Hair follicle dermal papilla cell (primary cell): ENCODE results near the gene ELAVL1. TPM values are rescaled to one million over a fixed set of nuclear protein-coding genes. Genes with fewer than 3 reads are reported as not detected.

ENCODE experiments used
- total RNA-seq: library from RNA; depleted of rRNA; stranded (reverse); fragments of >200 nt; gene quantifications from 2 replicates; pipeline ENCODE4 v1.2.3, GENCODE V29; 2012

Gene ELAVL1
- total RNA-seq = 33.3 and 37.8 TPM in 2 replicates

DNA sequence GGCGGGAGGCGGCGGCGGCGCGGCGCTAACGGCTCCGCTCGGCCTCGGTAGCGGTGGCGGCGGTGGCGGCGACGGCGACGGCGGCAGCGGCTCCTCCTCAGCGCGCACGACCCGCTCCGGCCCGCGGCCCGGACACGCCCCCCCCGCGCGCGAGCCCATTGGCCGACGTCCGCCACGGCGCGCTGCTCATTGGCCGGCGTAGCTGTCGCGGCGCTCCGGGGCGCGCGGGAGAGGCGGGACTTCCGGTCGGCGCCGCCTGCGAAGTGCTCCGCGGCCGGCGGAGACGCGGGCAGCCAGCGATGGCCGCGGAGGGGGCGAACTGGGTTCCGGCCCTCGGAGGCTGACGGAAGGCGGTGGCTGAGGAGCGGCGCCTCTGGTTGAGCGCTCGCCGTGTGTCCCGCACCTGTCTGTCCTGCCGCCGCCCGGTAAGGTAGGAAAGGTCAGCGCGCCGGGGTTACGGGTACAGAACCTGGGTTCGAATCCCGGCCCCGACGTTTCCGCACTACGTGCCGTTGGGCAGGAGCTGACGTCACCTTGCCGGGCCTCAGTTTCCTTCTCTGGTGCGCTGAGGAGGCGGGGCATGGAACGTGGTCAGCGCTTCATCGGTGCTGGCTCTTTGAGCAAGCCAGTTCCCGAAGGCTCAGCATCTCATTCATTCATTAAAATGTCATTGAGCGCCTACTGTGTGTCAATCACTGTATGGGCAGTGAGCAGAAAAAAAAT lies at the start of gene ELAVL1:
TSS of gene ELAVL1 (minus strand) at position 108 of the 723 bp plus-strand sequence. CDS start 13,826 bp downstream, outside the sequence.

DNA sequence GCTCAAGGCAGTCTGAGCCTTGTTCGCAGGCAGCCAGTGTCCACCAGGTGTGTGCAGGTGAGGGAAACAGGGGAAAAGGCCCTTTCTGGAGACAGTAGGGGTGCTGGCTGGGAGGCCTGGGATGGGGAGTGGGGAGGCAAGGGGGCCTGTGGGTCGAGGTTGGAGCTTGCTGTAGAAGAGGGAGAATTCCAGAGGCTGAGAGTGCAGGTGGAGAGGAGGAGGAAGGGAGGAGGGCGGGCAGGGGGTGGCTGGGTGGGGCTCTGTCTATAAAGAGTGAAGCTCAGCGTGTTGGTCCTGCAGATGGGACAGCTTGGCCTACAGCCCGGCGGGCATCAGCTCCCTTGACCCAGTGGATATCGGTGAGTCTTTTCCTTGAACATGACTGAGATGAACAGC lies 47.0 kb upstream of the ELAVL1 start, which contains the start of gene CCL25:
TSS of gene CCL25 (plus strand) at position 297 of the 396 bp plus-strand sequence. CDS start 290 bp downstream, outside the sequence.

DNA sequence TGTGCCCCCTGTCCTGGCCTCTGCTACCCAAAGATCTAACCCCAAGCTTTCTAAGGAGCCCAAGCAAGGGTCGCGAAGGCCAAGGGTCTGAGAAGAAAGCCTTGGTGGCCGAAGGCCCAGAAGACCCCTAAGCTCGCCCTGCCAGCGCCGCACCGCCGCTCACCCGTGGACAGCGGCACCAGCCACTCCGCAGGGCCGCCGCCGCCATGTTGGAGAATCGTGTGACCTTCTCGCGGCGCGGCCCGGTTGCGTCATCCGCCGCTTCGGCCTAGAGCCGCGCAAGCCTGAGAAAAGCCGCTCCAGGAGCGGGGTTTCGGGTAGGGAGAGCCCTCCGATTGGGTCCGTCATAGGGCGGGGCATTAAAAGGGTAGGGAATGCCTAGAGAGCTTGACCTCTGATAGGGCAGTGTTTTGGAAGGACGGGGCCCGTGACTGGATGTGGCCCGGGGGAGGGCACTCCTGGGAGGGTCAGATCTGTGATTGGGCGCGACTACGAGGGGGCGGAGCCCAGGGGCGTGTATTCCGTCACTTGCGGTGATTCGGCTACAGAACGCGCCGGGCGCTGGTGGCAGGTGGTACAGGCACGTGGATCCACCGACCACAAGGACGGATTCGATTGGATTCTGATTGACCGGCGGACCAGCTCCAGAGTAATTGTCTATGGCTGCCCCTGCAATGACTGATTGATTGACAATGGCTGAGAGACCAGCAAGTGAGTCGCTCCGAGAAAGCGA lies 61.8 kb downstream of the ELAVL1 start, which contains the start of gene TIMM44:
TSS of gene TIMM44 (minus strand) at position 223 of the 733 bp plus-strand sequence. CDS start at position 208, 15 bp downstream.

DNA sequence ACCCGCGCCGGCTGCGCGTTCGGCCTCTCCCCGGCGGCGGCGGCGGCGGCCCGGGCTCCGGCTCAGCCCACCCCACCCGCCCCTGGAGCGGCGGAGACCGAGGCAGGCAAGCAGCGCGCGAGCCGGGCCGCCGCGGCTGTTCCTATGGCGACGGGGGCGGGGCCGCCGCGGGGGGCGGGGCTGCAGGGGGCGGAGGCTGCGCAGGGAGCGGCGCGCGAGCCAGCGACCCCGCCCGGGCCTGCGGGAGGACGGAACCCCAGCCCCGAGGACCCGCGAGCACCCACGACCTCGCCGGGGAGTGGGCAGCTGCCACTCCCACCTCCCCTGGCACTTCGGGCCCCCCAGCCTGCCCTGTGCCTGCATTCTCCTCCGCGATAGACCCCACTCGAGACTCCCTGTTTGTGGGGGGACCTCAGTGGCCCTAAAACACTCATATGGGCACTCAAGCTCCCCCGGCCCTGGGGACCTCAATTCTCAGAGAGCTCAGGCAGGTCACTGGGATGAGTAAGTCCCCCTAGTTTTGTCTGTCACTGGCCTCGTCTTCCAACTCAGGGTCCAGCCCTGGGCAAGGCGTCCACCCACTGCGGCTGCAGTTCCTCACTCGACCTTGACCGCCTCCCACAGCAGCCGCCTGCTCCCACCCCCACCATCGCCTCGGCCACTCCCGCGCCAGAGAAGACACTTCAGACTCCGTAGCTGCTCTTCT lies 79.3 kb downstream of the ELAVL1 start, which contains the start of gene CTXN1:
TSS of gene CTXN1 (minus strand) at position 115 of the 706 bp plus-strand sequence. CDS start 597 bp downstream, outside the sequence.

DNA sequence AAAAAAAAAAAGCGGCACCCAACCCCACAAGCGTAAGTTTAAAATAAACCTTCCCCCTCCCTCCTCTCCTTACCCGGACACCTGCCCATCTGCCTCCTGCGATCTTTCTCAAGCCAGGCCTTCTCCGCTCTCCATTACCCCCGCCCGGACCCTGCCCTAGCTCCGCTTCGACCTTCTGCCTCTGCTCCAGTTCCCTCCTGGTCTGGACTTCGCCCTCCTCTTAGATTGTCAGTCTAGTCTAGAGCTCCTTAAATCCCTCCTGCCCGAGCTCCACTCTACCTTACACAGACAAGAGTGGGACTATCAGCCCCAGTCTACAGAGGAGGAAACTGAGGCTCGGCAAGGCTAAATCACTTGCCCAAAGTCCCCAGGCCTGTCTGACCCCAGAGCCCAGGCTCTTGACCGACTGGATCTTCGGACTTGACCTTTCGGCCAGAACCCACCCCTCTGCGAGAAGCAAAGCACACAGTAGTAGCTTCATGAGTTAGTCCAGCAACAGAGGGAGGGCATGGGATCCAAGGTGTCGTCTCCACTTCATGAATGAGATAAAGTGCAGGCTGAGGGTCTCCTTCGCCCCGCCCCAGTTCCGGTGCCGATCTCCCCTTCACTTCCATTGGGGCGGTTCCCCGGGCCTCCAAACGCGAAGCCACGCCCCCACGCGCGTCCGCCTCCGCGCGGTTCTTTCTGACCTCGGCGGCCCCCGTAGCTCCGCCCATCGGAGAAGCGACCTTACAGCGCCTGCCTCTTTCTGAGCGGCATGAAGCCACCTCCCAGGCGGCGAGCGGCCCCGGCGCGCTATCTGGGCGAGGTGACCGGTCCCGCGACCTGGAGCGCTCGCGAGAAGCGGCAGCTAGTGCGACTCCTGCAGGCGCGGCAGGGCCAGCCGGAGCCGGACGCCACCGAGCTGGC lies 85.6 kb downstream of the ELAVL1 start, which contains the start of gene SNAPC2:
TSS of gene SNAPC2 (plus strand) at position 729 of the 909 bp plus-strand sequence. CDS start at position 758, 29 bp downstream.

DNA sequence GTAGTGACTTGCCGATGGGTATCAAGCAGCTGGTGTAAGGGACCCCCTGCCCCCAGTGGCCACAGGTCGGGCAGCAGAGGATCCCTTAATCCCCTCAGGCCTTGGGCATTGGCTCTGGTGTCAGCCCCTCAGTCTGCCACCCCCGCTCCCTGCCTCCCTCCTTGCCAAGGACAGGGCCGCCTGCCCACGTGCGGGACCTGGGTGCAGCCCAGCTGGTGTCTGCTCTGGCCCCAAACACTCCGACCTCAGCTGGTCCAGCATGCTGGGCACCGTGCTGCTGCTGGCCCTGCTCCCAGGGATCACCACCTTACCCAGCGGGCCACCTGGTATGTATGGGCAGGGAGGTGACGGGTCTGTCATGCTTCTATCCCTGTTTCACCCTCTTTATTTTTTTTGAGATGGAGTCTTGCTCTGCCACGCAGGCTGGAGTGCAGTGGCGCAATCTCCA lies 90.8 kb downstream of the ELAVL1 start, which contains the start of gene TGFBR3L:
TSS of gene TGFBR3L (plus strand) at position 233 of the 448 bp plus-strand sequence.

Other genes with a start within 250 kb of the ELAVL1 start
- gene CLEC4M, start 242.4 kb downstream of the ELAVL1 start, total RNA-seq = not detected in 2 replicates
- 21.9 and 22.9 TPM in 2 replicates for gene EVI5L, start 175.4 kb downstream of the ELAVL1 start, total RNA-seq
- gene PRR36, start 131.3 kb downstream of the ELAVL1 start, total RNA-seq = not detected in 2 replicates
- gene LRRC8E, start 117.1 kb downstream of the ELAVL1 start, total RNA-seq = 13.7 and 13.8 TPM in 2 replicates
- gene MAP2K7, start 101.8 kb downstream of the ELAVL1 start, total RNA-seq = 15.9 and 19.5 TPM in 2 replicates
- 0.32 and 0.73 TPM in 2 replicates for gene TGFBR3L, start 90.8 kb downstream of the ELAVL1 start, total RNA-seq
- gene SNAPC2, start 85.3 kb downstream of the ELAVL1 start, total RNA-seq = 17.8 and 19.8 TPM in 2 replicates
- gene CTXN1, start 79.5 kb downstream of the ELAVL1 start, total RNA-seq = 0.61 and 1.9 TPM in 2 replicates
- gene TIMM44, start 62.0 kb downstream of the ELAVL1 start, total RNA-seq = 43.5 and 52.4 TPM in 2 replicates
- not detected in 2 replicates for gene CCL25, start 47.1 kb upstream of the ELAVL1 start, total RNA-seq
- gene FBN3, start 144.0 kb upstream of the ELAVL1 start, total RNA-seq = not detected in 2 replicates
- gene CERS4, start 203.7 kb upstream of the ELAVL1 start, total RNA-seq = 1.8 and 1.9 TPM in 2 replicates